OCI-LY7 (cell line): ENCODE results near the gene PIGS. TPM values are rescaled to one million over a fixed set of nuclear protein-coding genes. Genes with fewer than 3 reads are reported as not detected.

ENCODE experiments used
- BruUV-seq: library from RNA; stranded (reverse); fragments of 400-500 nt; replicated peaks from 2 replicates; lab custom pipeline; 2021; lab: Mats Ljungman, UMichigan
- CTCF ChIA-PET: fragments of 300-600 bp; sonication (Branson Sonifier 250); formaldehyde crosslinking; loops from one replicate; lab custom pipeline; 2022; ENCODE audit warnings: antibody characterized with exemption; ENCODE audit not compliant: unreplicated experiment; lab: Charles Lee
- POLR2A ChIA-PET: fragments of 300-600 bp; sonication (Branson Sonifier 250); formaldehyde crosslinking; loops from one replicate; lab custom pipeline; 2022; ENCODE audit warnings: antibody characterized with exemption; lab: Charles Lee
- DNase-seq: peaks from one replicate; pipeline ENCODE4 v3.0.0-alpha.2; 2015; ENCODE audit warnings: low spot score
- H2AFZ ChIP-seq: fragments of 200-600 bp; sonication (generic), shearing (Covaris generic); 2 replicates; pipeline ENCODE4 v1.6.1; 2014; ENCODE audit warnings: mild to moderate bottlenecking, antibody characterized with exemption, low read length, moderate library complexity
- H3K27ac ChIP-seq: fragments of 200-600 bp; sonication (generic); 2 replicates; pipeline ENCODE4 v1.5.1; 2014; ENCODE audit warnings: mixed run types, low read depth, mild to moderate bottlenecking, moderate library complexity, low read length, inconsistent platforms; ENCODE audit not compliant: poor library complexity, severe bottlenecking
- H3K36me3 ChIP-seq: fragments of 200-600 bp; sonication (generic); 2 replicates; pipeline ENCODE4 v1.6.1; 2014; ENCODE audit warnings: mild to moderate bottlenecking, antibody characterized with exemption, low read length, moderate library complexity, mixed read lengths; ENCODE audit not compliant: insufficient read depth
- H3K4me1 ChIP-seq: fragments of 200-600 bp; sonication (generic); 2 replicates; pipeline ENCODE4 v1.5.1; 2014; ENCODE audit warnings: mild to moderate bottlenecking, low read length; ENCODE audit not compliant: insufficient read depth, poor library complexity, severe bottlenecking
- H3K4me2 ChIP-seq: fragments of 200-600 bp; sonication (generic); 2 replicates; pipeline ENCODE4 v1.6.1; 2014; ENCODE audit warnings: mild to moderate bottlenecking, low read length
- H3K4me3 ChIP-seq: fragments of 200-600 bp; sonication (generic); 2 replicates; pipeline ENCODE4 v1.5.1; 2014; ENCODE audit warnings: mild to moderate bottlenecking, low read depth, low read length; ENCODE audit not compliant: poor library complexity, severe bottlenecking
- H3K79me2 ChIP-seq: fragments of 200-600 bp; sonication (generic); 2 replicates; pipeline ENCODE4 v1.6.1; 2016; ENCODE audit warnings: low read depth, mild to moderate bottlenecking, low read length, moderate library complexity, mixed read lengths; ENCODE audit not compliant: insufficient read depth
- H3K9me2 ChIP-seq: fragments of 200-600 bp; sonication (generic); 2 replicates; pipeline ENCODE4 v1.6.1; 2016; ENCODE audit warnings: mild to moderate bottlenecking, low read length, mixed read lengths; ENCODE audit not compliant: insufficient read depth
- H3K9me3 ChIP-seq: fragments of 200-600 bp; sonication (generic); 2 replicates; pipeline ENCODE4 v1.6.1; 2014; ENCODE audit warnings: mild to moderate bottlenecking, mixed run types, low read length, mixed read lengths
- H4K20me1 ChIP-seq: fragments of 200-600 bp; sonication (generic); 2 replicates; pipeline ENCODE4 v1.6.1; 2014; ENCODE audit warnings: mild to moderate bottlenecking, antibody characterized with exemption, low read length, moderate library complexity, mixed read lengths; ENCODE audit not compliant: insufficient read depth
- EZH2phosphoT487 ChIP-seq: fragments of 200-600 bp; sonication (generic); IDR thresholded peaks from 2 replicates; pipeline ENCODE4 v1.6.1; 2018; ENCODE audit warnings: low read depth, borderline replicate concordance, mild to moderate bottlenecking, mixed run types, antibody characterized with exemption, low read length, moderate library complexity, mixed read lengths
- intact Hi-C: fragments of 100-400 bp; cut with micrococcal nuclease; formaldehyde crosslinking; loops from one replicate; pipeline ENCODE4 v1.10.0; 2022; ENCODE audit not compliant: unreplicated experiment
- total RNA-seq, 2 experiments: library from RNA; depleted of rRNA in 1 of 2; stranded (reverse); fragments of >200 nt in 1 of 2; shearing (Covaris generic) in 1 of 2; gene quantifications; 2 replicates each; pipeline ENCODE4 v1.2.3, GENCODE V29; 2014 to 2022
- TF ChIP-seq, protein P1 (sequence below): fragments of 200-600 bp; sonication (generic); conservative IDR thresholded peaks from 2 replicates; pipeline ENCODE4 v1.5.1; 2014; ENCODE audit warnings: mild to moderate bottlenecking, antibody characterized with exemption, low read length, moderate library complexity, mixed read lengths

PIGS gene
- total RNA-seq, 2 experiments from 2014 or later: 13.9 to 34.0 TPM

DNA sequence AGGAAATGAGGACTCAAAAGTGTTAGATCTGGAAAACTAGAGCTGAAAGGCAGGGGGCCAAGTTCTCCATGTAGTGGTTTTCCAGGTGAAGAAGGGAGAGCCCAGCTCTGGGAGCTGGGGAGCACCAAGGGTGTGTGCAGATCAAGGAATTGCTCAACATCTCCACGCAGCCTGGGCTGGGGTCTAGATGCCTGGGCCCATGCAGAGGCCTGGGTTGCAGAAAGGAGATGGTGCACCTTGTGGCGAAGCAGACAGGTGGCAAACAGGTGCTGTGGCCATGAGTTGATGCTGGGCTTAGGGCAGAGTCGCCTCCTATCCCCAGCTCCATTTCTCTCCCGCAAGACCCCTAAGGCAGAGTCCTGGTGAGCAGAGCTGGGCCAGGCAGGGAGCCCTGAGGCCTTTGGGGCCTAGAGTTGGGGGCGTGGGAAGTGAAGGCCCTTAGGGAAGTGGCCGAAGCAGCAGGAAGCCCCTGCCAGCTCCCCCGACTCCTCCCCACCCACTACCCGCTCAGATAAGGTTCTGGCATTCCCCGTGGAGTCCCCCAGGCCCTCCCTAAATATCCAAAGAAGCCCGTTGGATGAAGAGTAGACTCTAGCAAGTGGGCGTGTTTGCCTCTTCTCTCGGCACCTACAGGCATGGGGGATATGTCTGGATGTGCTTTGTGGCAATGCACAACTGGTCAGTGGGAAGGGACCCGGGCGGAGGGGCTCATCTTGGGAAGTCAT lies 64.4 kb downstream of the PIGS start:
- H3K9me3 ChIP-seq: no peaks in the 10 kb centered on the region
- no peak for TF ChIP-seq EZH2phosphoT487
- TF ChIP-seq, protein P1, sequence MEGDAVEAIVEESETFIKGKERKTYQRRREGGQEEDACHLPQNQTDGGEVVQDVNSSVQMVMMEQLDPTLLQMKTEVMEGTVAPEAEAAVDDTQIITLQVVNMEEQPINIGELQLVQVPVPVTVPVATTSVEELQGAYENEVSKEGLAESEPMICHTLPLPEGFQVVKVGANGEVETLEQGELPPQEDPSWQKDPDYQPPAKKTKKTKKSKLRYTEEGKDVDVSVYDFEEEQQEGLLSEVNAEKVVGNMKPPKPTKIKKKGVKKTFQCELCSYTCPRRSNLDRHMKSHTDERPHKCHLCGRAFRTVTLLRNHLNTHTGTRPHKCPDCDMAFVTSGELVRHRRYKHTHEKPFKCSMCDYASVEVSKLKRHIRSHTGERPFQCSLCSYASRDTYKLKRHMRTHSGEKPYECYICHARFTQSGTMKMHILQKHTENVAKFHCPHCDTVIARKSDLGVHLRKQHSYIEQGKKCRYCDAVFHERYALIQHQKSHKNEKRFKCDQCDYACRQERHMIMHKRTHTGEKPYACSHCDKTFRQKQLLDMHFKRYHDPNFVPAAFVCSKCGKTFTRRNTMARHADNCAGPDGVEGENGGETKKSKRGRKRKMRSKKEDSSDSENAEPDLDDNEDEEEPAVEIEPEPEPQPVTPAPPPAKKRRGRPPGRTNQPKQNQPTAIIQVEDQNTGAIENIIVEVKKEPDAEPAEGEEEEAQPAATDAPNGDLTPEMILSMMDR: no peak
- DNase-seq: no peak
- H3K4me2 ChIP-seq: no peak overlapping the region
- POLR2A ChIA-PET: no interaction called here
- no peaks in the 10 kb centered on the region for H3K36me3 ChIP-seq
- CTCF ChIA-PET: no interaction called here
- H3K4me3 ChIP-seq: no peak overlapping the region
- no TSS peak for BruUV-seq
- H3K4me1 ChIP-seq: no peaks in the 10 kb centered on the region
- no peaks in the 10 kb centered on the region for H3K9me2 ChIP-seq
- no peak overlapping the region for H2AFZ ChIP-seq
- no peak overlapping the region for H3K27ac ChIP-seq
- no peaks in the 10 kb centered on the region for H4K20me1 ChIP-seq
- intact Hi-C loops: no loop called here
- no peaks in the 10 kb centered on the region for H3K79me2 ChIP-seq

- intact Hi-C loops: no loop called here
- BruUV-seq: no TSS peak
- no peaks in the 10 kb centered on the region for H3K9me3 ChIP-seq
- H4K20me1 ChIP-seq: no peaks in the 10 kb centered on the region
- ChIA-PET POLR2A (no interaction called here), CTCF (no interaction called here)
- no peak within 1 kb of the TSS for H3K27ac ChIP-seq
- no peaks in the 10 kb centered on the region for H3K79me2 ChIP-seq
- no peak for DNase-seq
- TF ChIP-seq, protein P1: no peak
- TF ChIP-seq EZH2phosphoT487: no peak
- H3K4me1 ChIP-seq: no peaks in the 10 kb centered on the region
- no peak within 1 kb of the TSS for H3K4me3 ChIP-seq
- H3K36me3 ChIP-seq: no peaks in the 10 kb centered on the region
- H3K9me2 ChIP-seq: no peaks in the 10 kb centered on the region
- no peak within 1 kb of the TSS for H3K4me2 ChIP-seq
- H2AFZ ChIP-seq: no peak within 1 kb of the TSS
Observed at GRCh38 chr17:28505986-28506665, 65.2 kb downstream of the PIGS start, which contains the start of gene FOXN1. Gene FOXN1 (plus strand): TSS chr17:28506348. CDS start chr17:28523970, 17,622 bp downstream.
